NCI-H82 treated with DMSO at 0.1 percent for 48 hours (cell line): ENCODE data around the gene LIM2.

Experiments used
- DNase-seq: peaks from one replicate; lab custom pipeline; 2025; ENCODE audit not compliant: unreplicated experiment; lab: John Stamatoyannopoulos, UW

LIM2 gene

DNA sequence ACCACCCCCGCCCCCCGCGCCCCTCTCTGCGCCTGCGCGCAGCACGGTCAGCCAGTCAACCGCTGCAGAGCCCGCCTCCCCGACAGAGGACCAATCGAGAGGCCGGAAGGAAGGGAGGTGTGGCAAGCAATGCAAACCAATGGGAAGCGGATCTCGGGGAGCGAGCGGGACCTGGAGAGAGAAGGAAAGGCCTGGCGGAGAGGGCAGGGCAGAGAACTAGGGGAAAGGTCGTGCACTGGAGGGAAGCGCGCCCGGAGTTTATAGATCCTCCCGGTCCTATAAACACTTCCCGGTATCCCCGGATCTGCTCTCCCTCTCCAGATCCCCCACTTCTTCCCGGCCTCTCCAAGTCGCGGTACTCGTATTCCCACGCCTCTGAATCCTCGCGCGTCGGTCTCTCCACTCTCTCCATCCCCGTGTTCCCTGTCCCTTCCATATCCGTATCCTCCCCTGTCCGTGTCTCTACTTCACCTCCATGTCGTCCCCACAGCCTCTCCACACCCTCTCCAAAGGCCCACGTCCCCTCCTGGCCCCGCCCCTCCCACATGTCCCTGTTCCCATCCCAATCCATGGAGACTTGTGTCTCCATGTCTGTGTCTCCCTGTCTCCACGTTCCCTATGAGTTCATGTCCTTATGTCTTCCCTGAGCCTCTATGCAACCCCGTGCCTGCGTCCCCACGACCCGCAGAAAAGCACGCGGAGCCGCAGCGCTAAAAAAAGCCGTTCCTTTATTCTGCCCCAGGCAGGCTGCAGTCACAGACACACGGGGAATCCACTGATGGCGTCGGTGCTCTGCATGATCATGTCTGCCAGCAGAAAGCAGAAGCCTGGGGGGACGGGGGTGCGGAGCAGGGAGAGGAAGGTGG lies 21.2 kb downstream of the LIM2 start:
- DNase-seq, result peak; percentile 93

DNA sequence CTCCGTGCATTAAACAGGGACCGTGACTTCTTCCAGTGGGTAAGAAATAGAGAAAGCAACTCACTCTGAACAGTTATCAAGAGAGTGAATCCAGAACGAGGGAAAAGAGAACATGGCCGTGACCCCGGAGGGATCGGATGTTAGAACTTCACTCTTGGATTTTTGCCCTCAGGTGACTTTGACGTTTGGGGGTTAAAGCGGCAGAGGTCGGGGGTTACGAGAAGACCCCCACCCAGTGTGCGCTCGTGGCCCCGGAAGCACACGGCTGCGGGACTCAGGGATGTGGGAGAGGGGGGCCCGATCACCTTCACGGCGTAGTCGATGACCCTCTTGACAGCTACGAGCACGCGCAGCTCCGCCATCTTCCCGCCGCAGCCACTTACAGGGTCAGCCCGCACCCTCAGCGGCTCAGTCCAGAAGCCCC lies 21.8 kb downstream of the LIM2 start, which contains the start of gene ETFB:
ETFB (minus strand) TSS at position 424 of the 424 bp plus-strand sequence; CDS start at position 362, 62 bp downstream.
- DNase-seq, result no peak

DNA sequence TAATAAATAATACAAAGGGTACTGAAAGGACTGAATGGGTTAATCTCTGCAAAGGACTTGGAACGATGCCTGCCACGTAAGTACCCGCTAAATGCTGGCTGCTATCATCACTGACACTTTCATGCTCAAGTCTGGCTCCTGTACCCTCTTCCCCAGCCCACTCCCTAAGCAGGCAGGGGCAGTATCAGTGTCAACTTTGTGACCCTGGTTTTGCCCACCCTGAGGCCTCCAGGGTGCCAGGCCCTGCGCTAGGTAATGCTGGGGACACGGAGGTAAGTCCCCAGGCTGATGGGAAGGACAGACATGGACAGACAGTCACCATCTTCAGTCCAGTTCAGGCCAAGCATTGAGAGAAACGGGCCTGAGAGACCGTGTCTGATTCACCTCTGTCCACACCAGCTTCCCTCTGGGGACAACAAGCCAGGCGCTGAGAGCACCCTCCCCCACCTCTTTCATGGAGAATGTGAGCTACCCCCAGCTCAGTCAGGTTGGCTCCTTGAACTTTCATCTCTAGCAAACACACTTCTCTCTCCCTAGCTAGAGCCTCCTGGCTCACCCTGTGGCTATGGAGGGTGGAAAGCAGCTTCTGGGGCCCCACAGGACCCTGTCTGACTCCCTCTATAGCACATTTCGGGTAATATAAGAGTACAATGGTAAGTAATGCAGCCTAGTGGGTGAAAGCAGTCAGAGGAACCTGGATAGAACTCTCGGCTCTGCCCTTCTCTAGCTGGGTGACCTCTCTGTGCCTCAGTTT lies 22.4 kb downstream of the LIM2 start:
- no peak for DNase-seq

DNA sequence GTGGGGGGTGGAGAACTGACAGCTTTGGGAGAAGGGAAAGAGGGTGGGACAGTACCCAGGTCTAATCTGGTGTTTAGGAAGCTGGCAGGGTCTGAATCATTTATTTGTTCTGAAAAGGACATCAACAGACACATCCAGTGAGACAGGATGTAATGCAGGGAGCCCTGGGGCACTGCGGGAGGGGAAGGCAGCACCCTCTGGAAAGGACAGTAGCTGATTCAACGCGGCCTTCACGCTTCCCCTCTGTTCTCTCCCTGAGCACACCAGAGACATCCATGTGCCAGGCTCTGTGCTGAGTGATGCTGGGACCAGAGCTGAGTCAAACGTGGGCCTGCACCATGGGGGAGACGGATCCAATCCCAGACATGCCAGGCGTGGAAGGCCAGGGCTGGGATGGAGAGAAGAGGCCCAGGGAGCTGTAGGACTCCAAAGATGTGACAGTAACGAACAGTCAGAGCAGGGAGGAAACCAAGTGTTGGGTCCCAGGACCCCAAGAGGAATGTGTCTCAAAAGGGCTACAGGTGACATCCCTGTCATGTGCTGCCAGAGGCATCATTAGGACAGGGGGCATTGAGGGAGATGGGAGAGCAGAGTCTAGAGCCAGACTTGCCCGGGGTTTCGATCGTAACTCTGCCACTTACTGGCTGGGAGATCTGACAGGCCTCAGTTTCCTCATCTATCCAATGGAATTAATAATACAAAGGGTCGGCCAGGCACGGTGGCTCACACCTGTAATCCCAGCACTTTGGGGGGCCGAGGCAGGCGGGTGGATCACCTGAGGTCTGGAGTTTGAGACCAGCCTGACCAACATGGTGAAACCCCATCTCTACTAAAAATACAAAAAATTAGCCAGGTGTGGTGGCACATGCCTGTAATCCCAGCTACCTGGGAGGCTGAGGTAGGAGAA lies 23.3 kb downstream of the LIM2 start:
- DNase-seq, result no peak

DNA sequence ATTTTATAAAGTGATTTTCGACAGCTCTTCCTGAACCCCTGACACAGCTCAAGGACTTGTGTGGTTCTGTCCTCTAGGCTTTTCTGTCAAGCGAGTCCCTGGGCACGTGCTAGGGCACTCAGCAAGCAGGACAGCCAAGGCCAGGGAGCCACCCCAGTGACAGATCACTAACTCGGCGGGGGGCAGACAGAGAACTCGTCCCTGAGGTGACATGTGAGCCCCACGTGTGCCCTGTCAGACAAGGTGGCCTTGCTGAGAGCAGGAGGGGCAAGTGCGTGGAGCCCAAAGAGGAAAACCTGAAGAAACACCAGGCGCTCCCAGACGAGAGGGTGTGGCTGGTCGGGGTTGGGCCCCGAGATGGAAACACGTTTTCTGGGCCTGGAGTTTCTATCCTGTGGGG lies 26.5 kb downstream of the LIM2 start:
- no peak for DNase-seq

DNA sequence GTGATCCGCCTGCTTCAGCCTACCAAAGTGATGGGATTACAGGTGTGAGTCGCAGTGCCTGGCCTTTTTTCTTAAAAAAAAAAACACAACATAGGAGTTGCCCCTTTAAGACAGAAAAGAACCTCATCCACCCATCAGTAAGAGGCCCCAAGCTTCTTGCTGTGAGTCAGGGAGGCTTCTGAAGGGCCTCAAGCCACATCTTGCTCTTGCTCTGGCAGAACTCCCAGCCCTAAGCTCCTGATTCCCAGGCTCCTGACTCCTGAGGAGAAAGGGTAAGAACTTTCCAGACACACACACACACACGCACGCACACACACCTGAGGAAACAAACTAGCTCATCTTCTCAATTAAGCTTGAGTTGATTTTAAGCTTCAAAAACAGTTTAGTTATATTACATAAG lies 28.5 kb downstream of the LIM2 start:
- no peak for DNase-seq

DNA sequence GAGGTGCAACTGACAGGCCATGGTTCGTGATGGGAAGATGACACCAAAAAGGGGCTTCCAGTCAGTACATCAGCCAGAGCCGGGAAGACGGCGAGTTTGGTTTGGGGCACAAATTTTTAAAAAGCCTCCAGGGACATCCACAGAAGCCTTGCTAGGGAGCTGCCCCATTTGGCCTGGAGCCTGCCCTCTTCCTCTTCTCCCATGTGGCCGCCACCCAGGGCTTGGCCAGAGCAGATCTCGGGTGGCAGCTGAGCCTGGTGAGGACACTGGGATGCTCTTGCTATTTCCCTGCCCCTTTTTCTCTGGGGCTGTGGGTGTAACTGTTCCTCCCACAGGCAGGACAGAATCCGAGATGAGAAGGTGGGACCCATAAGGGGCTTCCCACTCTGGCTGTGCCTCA lies 29.8 kb downstream of the LIM2 start:
- DNase-seq, result no peak

DNA sequence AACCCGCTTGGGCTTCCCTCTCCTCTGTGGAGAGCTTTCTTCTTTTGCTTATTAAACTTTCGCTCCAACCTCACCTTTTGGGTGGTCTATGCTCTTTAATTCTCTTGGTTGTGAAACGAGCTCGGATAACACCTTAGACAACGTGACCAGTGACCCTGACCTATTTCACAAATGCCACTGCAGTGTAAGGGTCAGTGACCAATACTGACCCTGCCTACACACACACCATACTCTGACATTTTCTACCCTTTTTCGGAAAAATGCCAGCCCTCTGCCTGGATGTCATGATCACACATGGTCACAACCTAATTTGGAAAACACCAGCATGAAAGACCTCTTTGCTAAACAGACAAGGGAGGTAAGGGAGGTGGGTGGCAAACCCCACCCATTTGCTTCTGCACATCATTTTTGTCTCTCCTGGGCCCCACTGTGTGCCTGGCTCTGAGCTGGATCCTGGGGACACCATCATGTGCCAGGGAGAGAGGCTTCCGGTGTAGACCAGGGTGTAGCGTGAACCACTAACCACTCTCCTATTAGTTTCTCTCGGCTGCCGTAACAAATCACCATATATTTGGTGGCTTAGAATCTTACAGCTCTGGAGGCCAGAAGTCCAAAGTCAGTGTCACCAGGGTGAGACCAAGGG lies 31.5 kb downstream of the LIM2 start:
- no peak for DNase-seq

DNA sequence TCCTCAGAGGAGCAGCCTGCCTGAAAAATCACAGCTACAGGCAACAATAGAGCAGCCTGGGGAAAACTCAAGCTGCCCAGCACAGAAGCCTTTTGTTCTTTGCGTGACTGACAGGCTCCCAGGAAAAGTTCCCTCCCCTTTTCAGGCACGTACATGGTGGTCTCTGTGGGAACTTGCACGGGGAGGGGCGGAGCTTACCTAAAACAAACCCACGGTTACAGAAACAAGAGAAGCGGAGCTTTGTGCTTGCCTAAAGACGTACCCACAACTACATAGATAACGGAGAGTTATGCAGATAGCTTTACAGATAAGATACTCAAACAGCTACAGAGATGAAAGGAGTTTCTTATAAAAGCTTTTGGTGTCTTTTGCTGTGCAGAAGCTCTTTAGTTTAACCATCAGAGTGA lies 33.0 kb downstream of the LIM2 start:
- DNase-seq, result no peak

DNA sequence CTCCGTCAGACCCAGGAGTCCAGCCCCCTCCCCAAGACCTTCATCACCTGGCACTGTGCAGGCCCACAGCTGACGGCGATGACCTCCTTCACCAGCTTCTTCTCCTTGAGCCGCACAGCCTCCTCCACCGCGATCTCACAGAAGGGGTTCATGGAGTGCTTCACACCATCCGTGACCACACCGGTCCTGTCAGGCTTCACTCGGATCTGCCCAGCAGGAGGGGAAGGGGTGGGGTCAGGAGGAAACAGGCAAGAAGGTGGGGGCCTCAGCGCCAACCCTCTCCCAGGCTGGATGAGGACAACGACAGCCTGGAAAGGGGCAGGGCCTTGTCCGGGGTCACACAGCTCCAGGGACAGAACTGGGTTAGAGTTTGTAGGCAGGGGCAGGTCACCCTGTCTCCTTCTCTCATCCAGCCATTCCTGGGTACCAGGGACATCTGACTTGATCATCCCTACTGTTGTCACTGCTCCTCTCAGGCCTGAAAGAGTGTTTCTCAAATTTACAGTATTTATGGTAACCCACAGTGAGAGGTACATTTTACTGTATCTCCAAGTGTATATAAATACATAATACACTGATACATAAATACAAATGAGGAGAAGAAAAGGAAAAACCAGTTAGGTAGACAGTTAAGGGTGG lies 33.6 kb downstream of the LIM2 start:
- DNase-seq, result no peak

DNA sequence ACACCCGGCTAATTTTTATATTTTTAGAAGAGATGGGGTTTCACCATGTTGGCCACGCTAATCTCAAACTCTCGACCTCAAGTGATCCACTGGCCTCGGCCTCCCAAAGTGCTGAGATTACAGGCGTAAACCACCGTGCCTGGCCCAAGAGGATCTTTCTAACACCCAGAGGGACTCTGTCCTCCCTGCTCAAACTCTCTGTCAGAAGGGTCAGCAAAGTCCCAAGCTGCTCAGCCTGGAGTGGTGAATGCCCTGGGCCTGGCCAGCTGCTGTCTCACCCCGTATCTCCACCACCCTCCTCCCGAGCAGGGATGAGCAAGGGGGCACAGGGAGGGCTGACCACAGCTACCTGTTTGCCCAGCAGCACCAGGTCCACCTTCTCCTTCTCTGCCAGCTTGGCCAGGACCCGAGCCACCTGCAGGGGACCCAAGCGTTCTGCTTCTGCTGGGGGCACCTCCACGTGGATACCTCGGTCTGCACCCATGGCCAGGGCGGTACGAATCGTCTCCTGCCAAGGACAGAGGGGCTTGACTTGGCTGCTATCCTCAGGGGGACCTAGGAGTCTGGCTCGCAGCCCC lies 34.9 kb downstream of the LIM2 start:
- DNase-seq, result no peak

DNA sequence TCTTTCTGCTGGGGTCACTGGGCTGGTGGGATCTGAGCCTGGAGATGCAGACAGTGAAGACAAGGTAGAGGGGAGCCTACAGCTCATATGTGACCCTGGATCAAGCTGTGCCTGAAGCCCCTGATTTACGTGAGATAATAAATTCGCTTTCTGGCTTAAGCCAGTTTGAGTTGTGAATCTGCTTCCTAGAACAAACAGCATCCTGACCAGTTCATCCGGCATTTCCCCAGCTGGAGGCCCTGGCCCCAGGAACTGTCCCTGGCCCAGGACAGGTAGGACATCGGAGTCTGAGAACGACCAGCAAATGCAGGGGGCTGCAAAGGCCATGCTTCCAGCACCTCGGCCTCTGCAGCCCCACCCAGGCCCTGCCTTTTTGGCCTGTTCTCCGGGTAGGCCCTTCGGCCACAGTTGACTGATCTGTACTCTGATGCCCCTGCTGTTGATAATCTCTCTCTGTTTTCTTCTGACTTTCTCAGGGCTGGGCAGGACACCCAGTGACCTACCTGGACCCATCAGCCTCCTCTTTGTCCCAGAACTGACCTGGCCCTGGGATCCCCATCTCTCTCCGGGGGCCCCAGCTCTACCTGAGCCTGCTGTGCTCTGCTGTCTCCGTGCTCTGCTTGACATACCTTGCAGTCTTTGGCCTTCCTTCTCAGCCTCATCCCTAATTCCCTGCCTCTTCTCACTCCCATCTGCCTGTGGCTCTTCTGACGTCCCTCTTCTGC lies 36.3 kb downstream of the LIM2 start:
- no peak for DNase-seq

DNA sequence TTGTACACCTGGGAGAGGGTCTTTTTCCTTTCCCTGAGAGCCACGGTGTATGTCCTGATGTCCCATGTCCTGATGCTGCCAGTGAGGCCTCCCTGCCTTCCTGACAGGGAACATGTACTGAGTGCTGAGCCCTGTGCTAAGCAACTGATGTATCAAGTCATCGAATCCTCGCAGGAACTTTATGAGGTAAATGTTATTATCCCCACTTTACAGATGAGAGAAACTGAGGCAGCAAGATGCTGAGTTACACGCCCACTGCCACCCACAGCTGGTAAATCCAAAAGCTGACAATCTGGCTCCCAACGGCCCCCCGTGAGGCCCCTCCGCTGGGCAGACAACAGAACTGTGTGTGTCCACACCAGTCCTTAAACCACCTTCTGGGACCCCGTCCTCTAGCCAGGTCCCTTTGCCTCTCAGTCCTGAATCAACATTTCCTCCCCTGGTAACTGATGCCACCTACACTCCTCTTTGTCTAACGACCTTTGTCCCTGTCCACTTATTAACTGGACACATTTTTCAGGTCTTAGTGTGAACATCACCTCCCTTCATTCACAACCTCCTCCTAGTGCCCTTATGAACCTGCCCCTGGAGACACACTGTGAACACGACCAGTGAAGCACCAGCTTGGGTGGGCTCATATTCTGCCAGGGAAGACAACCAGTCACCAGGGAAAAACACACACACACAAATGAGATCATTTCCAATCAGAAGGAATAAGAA lies 40.4 kb downstream of the LIM2 start:
- DNase-seq, result no peak

DNA sequence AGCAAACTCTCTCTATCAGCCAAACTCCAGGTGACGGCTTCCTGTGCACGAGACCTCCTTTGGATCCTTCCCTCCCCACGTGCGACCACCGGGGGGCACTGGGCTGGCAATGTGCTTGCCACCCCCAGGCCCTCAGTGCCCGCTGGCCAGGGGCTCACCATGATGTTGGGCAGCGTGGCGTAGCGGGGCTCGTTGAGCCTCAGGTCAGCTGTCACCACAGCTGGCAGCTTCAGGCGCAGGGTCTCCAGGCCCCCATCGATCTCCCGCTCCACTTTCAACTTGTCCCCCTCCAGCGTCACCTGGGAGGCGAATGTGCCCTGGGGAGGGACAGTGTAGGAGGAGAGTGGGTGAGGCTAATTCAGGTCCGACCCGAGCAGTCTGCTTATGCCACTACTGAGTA lies 41.0 kb downstream of the LIM2 start:
- DNase-seq, result no peak

DNA sequence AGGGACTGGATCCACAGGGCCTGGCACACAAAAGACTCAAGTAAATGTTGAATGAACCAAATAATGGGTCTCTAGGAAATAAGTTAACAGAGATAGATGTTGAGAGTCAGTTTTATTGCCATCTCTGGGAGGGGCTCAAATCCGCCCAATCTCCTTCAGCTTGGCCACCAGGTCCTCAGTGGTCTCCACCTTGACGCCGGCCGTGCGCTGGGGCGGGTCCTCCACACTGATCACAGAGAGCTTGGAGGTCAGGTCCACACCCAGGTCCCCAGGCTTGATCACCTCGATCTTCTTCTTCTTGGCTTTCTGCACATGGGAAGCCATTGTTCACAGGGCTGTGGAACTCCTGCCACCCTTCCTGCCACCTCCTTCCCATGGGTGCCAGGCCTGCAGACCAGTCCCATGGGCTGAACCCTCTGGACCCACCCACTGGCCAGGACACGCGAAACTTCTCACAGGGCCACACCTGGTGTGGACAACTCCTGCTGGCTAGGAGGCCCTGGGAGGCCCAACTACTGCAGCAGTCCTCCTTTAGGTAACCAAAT lies 42.6 kb downstream of the LIM2 start:
- DNase-seq, result no peak

DNA sequence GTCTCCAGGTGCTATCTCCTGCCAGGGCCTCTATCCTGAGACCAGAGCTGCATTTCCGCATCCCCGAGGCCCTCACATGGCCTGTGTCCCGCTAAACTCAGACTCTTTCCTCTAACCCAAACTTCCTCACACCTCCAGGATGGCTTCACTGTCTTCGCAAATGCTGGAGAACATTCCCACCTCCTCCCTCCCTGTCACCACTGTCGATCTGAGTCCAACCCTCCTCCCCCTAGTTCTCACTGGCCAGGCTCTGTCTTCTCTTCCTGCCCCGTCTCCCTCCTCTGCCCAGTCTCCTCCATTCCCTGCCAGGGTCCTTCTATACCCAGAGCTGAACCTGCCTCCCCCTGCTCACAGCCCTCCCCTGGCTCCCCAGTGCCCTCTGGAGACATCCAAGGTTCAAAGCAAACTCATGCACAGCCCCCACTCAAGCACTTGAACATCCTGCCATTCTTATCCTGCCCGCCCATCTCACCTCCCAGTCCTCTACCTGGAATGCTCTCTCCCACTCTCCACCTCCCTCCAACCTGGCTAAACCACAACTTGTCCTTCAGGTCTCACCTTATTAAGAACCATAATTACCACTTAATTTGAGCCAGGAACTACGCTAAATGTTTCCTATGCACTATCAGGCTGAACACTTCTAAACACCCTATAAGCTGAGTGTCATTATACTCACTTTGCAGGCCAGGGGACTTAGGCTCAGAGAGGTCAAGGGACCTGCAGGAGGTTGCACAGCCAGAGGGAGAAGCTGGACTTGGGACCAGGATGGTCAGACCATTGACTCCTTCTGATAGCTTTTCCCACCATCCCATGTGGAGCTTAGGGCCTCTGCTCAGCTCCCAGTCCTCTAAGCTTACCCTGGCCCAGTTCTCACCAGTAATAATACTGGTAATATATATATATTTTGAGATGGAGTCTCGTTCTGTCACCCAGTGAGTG lies 44.9 kb downstream of the LIM2 start:
- DNase-seq, result no peak

DNA sequence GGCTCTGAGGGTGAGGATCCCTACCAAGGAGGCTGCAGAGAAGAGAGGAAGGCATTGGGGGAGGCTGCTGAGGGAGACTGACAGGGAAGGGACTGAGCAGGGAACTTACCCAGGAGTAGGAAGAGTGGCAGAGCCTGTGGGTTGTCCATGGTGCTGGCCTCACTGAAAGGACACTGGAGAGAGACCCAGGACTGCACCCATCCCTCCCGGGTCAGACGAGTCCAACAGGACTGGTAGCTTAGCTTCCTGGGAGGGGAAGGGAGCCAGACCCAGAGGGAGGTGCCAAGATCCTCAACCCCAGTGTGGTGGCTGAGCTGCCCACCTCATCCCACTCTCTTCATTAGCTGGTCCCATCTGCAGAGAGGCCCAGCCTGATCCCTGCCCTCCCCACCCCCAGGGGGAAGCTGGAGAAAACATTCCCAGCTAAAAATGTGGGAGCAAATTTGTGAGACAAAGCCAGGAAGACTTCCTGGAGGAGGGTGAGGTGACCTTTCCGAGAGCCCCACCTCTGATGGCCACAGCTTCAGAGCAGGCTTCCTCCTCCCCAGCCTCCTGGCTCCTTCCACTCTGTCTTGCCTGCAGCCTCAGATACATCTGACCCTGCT lies 45.7 kb downstream of the LIM2 start, which contains the start of gene VSIG10L:
VSIG10L (minus strand) TSS at position 164 of the 605 bp plus-strand sequence; CDS start at position 149, 15 bp downstream.
- DNase-seq, result no peak
